Activated naive CD4-positive, alpha-beta T cell treated with anti-CD3 and anti-CD28 coated beads for 36 hours (primary cell): ENCODE results near the gene SLC25A51. TPM values are rescaled to one million over a fixed set of nuclear protein-coding genes. Genes with fewer than 3 reads are reported as not detected.

Experiments used
- CTCF ChIA-PET: fragments of 350-600 bp; sonication (Branson Sonifier 250); formaldehyde crosslinking; loops from one replicate; lab custom pipeline; 2021; ENCODE audit warnings: antibody characterized with exemption; lab: Charles Lee
- DNase-seq: peaks from one replicate; pipeline ENCODE4 v3.0.0-alpha.2; 2020
- H3K27ac Mint-ChIP-seq: one replicate; pipeline ENCODE4 v1.8.0; 2021; ENCODE audit warnings: mild to moderate bottlenecking, mixed read lengths
- H3K27me3 Mint-ChIP-seq: one replicate; pipeline ENCODE4 v1.8.0; 2021; ENCODE audit warnings: low read depth, mixed read lengths
- H3K36me3 Mint-ChIP-seq: one replicate; pipeline ENCODE4 v1.8.0; 2021; ENCODE audit warnings: low read depth, mixed read lengths
- H3K4me1 Mint-ChIP-seq: one replicate; pipeline ENCODE4 v1.8.0; 2021; ENCODE audit warnings: low read depth, mixed read lengths
- H3K4me3 Mint-ChIP-seq: one replicate; pipeline ENCODE4 v1.8.0; 2021; ENCODE audit warnings: mild to moderate bottlenecking, moderate library complexity, mixed read lengths
- H3K9me3 Mint-ChIP-seq: one replicate; pipeline ENCODE4 v1.8.0; 2021; ENCODE audit warnings: mixed read lengths
- intact Hi-C: fragments of 100-400 bp; cut with micrococcal nuclease; formaldehyde crosslinking; loops from one replicate; pipeline ENCODE4 v1.15.1; 2023
- total RNA-seq, 2 experiments: library from RNA; stranded (reverse); gene quantifications; one replicate each; pipeline ENCODE4 v1.2.3, GENCODE V29; 2021

SLC25A51 gene
- total RNA-seq, 2 experiments from 2014 or later = 20.0 to 20.3 TPM

- no peak overlapping the region for H3K27ac Mint-ChIP-seq
- no peak overlapping the region for H3K4me3 Mint-ChIP-seq
- no peak for DNase-seq
- H3K27me3 Mint-ChIP-seq = no peaks in the 10 kb centered on the region
- CTCF ChIA-PET = no interaction called here
- H3K36me3 Mint-ChIP-seq = peaks cover 30% of the 10 kb centered on the region
- peaks cover 2% of the 10 kb centered on the region for H3K4me1 Mint-ChIP-seq
- no peaks in the 10 kb centered on the region for H3K9me3 Mint-ChIP-seq
- intact Hi-C loops = no loop called here
Observed at GRCh38 chr9:37880916-37881479, 22.9 kb downstream of the SLC25A51 start.

GRCh38 chr9:37876376-37876775 lies 27.6 kb downstream of the SLC25A51 start:
- H3K27ac Mint-ChIP-seq = no peak overlapping the region
- CTCF ChIA-PET = no interaction called here
- H3K9me3 Mint-ChIP-seq = no peaks in the 10 kb centered on the region
- no peak for DNase-seq
- no peaks in the 10 kb centered on the region for H3K4me1 Mint-ChIP-seq
- no peaks in the 10 kb centered on the region for H3K27me3 Mint-ChIP-seq
- H3K36me3 Mint-ChIP-seq = peaks cover 21% of the 10 kb centered on the region
- H3K4me3 Mint-ChIP-seq = no peak overlapping the region
- intact Hi-C loops = no loop called here

GRCh38 chr9:37873955-37874354 lies 30.0 kb downstream of the SLC25A51 start:
- no peaks in the 10 kb centered on the region for H3K9me3 Mint-ChIP-seq
- H3K36me3 Mint-ChIP-seq = peaks cover 14% of the 10 kb centered on the region
- H3K4me1 Mint-ChIP-seq = no peaks in the 10 kb centered on the region

GRCh38 chr9:37870799-37871176 lies 33.1 kb downstream of the SLC25A51 start:
- CTCF ChIA-PET = no interaction called here

More at GRCh38 chr9:37873955-37874354, 30.0 kb downstream of the SLC25A51 start:
- intact Hi-C loops = no loop called here
- CTCF ChIA-PET = no interaction called here
- Mint-ChIP-seq H3K27ac (no peak overlapping the region), H3K27me3 (no peaks in the 10 kb centered on the region), H3K4me3 (no peak overlapping the region)
- DNase-seq = no peak

GRCh38 chr9:37870081-37870798 lies 33.7 kb downstream of the SLC25A51 start:
- Mint-ChIP-seq H3K9me3 (no peaks in the 10 kb centered on the region), H3K4me1 (no peaks in the 10 kb centered on the region), H3K36me3 (peaks cover 4% of the 10 kb centered on the region), H3K27ac (no peak overlapping the region), H3K27me3 (no peaks in the 10 kb centered on the region), H3K4me3 (no peak overlapping the region)
- DNase-seq = no peak
- intact Hi-C loops = no loop called here
- CTCF ChIA-PET = no interaction called here

More at GRCh38 chr9:37870799-37871176, 33.1 kb downstream of the SLC25A51 start:
- Mint-ChIP-seq H3K9me3 (no peaks in the 10 kb centered on the region), H3K27me3 (no peaks in the 10 kb centered on the region), H3K27ac (no peak overlapping the region), H3K4me1 (no peaks in the 10 kb centered on the region), H3K4me3 (no peak overlapping the region), H3K36me3 (peaks cover 4% of the 10 kb centered on the region)
- DNase-seq = no peak
- intact Hi-C loops = no loop called here

- CTCF ChIA-PET = no interaction called here
- Mint-ChIP-seq H3K27ac (no peak overlapping the region), H3K27me3 (no peaks in the 10 kb centered on the region), H3K9me3 (no peaks in the 10 kb centered on the region), H3K36me3 (peaks cover 13% of the 10 kb centered on the region), H3K4me3 (no peak overlapping the region), H3K4me1 (no peaks in the 10 kb centered on the region)
- DNase-seq = no peak
- intact Hi-C loops = no loop called here
Observed at GRCh38 chr9:37862530-37862929, 41.4 kb downstream of the SLC25A51 start.

- H3K9me3 Mint-ChIP-seq = no peaks in the 10 kb centered on the region
- intact Hi-C loops = no loop called here
- CTCF ChIA-PET = interaction anchor here (0.6 kb wide), 1 partner anchor 76 kb away, joined by 3 read pairs; no protein-coding TSS in a partner anchor
Observed at GRCh38 chr9:37859043-37859442, 44.9 kb downstream of the SLC25A51 start.

GRCh38 chr9:37856551-37856950 lies 47.4 kb downstream of the SLC25A51 start:
- Mint-ChIP-seq H3K27me3 (no peaks in the 10 kb centered on the region), H3K9me3 (no peaks in the 10 kb centered on the region), H3K36me3 (peaks cover 14% of the 10 kb centered on the region), H3K4me3 (no peak overlapping the region), H3K27ac (no peak overlapping the region), H3K4me1 (no peaks in the 10 kb centered on the region)
- intact Hi-C loops = no loop called here
- no peak for DNase-seq
- CTCF ChIA-PET = no interaction called here

More at GRCh38 chr9:37859043-37859442, 44.9 kb downstream of the SLC25A51 start:
- Mint-ChIP-seq H3K27ac (no peak overlapping the region), H3K36me3 (peaks cover 14% of the 10 kb centered on the region), H3K4me1 (no peaks in the 10 kb centered on the region), H3K4me3 (no peak overlapping the region), H3K27me3 (no peaks in the 10 kb centered on the region)
- no peak for DNase-seq

GRCh38 chr9:37852222-37852621 lies 51.7 kb downstream of the SLC25A51 start:
- intact Hi-C loops = loop anchor here (5.0 kb wide), 1 partner anchor 650 kb away; no protein-coding TSS in a partner anchor
- CTCF ChIA-PET = interaction anchor here (0.7 kb wide), 1 partner anchor 62 kb away, joined by 3 read pairs; no protein-coding TSS in a partner anchor
- peaks cover 9% of the 10 kb centered on the region for H3K36me3 Mint-ChIP-seq
- H3K9me3 Mint-ChIP-seq = no peaks in the 10 kb centered on the region
- no peaks in the 10 kb centered on the region for H3K27me3 Mint-ChIP-seq
- DNase-seq = no peak
- H3K27ac Mint-ChIP-seq = no peak overlapping the region
- H3K4me1 Mint-ChIP-seq = no peaks in the 10 kb centered on the region
- H3K4me3 Mint-ChIP-seq = no peak overlapping the region

GRCh38 chr9:37840560-37841194 lies 63.2 kb downstream of the SLC25A51 start:
- no peak for DNase-seq
- CTCF ChIA-PET = no interaction called here
- Mint-ChIP-seq H3K4me1 (peaks cover 11% of the 10 kb centered on the region), H3K27me3 (no peaks in the 10 kb centered on the region), H3K27ac (no peak overlapping the region), H3K36me3 (peaks cover 7% of the 10 kb centered on the region), H3K4me3 (no peak overlapping the region), H3K9me3 (no peaks in the 10 kb centered on the region)
- intact Hi-C loops = no loop called here

- intact Hi-C loops = no loop called here
- no peak overlapping the region for H3K4me3 Mint-ChIP-seq
- CTCF ChIA-PET = no interaction called here
- peaks cover 13% of the 10 kb centered on the region for H3K4me1 Mint-ChIP-seq
- no peak overlapping the region for H3K27ac Mint-ChIP-seq
- no peaks in the 10 kb centered on the region for H3K27me3 Mint-ChIP-seq
- H3K36me3 Mint-ChIP-seq = peaks cover 4% of the 10 kb centered on the region
- H3K9me3 Mint-ChIP-seq = no peaks in the 10 kb centered on the region
- no peak for DNase-seq
Observed at GRCh38 chr9:37839496-37840461, 64.1 kb downstream of the SLC25A51 start.
